HepG2 (cell line): ENCODE measurements around the gene MNT. TPM values are rescaled to one million over a fixed set of nuclear protein-coding genes. Genes with fewer than 3 reads are reported as not detected.
A peak's percentile ranks its signal among the peaks of the same experiment; 100 is the strongest.

Experiments
- CEBPB ChIP-seq: IDR thresholded peaks from 2 replicates; pipeline ENCODE4 v1.6.1; 2011; ENCODE audit warnings: low read depth, low read length, improper control_type of control experiment, borderline replicate concordance
- FOXM1 ChIP-seq: sonication (generic); formaldehyde crosslinking; IDR thresholded peaks from 2 replicates; pipeline ENCODE4 v1.5.0; 2020; ENCODE audit warnings: missing genetic modification reagents
- JDP2 ChIP-seq: sonication (generic); formaldehyde crosslinking; IDR thresholded peaks from 2 replicates; pipeline ENCODE4 v1.8.1; 2022; ENCODE audit warnings: missing genetic modification reagents, borderline replicate concordance
- MTA1 ChIP-seq: sonication (generic); formaldehyde crosslinking; IDR thresholded peaks from 2 replicates; pipeline ENCODE4 v1.4.0; 2020; ENCODE audit warnings: missing genetic modification reagents, mild to moderate bottlenecking, borderline replicate concordance
- YEATS4 ChIP-seq: sonication (generic); formaldehyde crosslinking; IDR thresholded peaks from 2 replicates; pipeline ENCODE4 v1.4.0; 2020; ENCODE audit warnings: missing genetic modification reagents, borderline replicate concordance
- ZFP1 ChIP-seq: IDR thresholded peaks from 2 replicates; pipeline ENCODE4 v1.6.1; 2016
- ZNF75D ChIP-seq: sonication (generic); formaldehyde crosslinking; IDR thresholded peaks from 2 replicates; pipeline ENCODE4 v1.8.1; 2023; ENCODE audit warnings: missing genetic modification reagents, mild to moderate bottlenecking, borderline replicate concordance
- ZNF788 ChIP-seq: sonication (generic); formaldehyde crosslinking; IDR thresholded peaks from 2 replicates; pipeline ENCODE4 v1.5.0; 2020; ENCODE audit warnings: mild to moderate bottlenecking, missing genetic modification reagents, borderline replicate concordance
- ZNF879 ChIP-seq: sonication (generic); formaldehyde crosslinking; IDR thresholded peaks from 2 replicates; pipeline ENCODE4 v1.8.1; 2023; ENCODE audit warnings: missing genetic modification reagents
- ZSCAN21 ChIP-seq: sonication (generic); formaldehyde crosslinking; IDR thresholded peaks from 2 replicates; pipeline ENCODE4 v1.8.0; 2022; ENCODE audit warnings: mild to moderate bottlenecking, missing genetic modification reagents, moderate library complexity, borderline replicate concordance
- polyA plus RNA-seq, 8 experiments: library from polyadenylated mRNA; depleted of rRNA in 3 of 8; stranded (reverse) in 7 of 8; unstranded in 1 of 8; fragments of >200 nt; fragmentation: Illumina TruSeq in 4 of 8; extraction: Trizol in 4 of 8; gene quantifications; 2 replicates each; pipeline versions ENCODE4 v1.2.1 to v1.2.3, GENCODE V29; 2011 to 2016; ENCODE audit warnings: low read depth in 4 of 8, missing spikeins in 1 of 8, mixed read lengths in 1 of 8; ENCODE audit not compliant: insufficient read depth in 1 of 8
- total RNA-seq, 5 experiments: library from RNA; depleted of rRNA; stranded (reverse); fragments of >200 nt; fragmentation: Illumina TruSeq; extraction: Trizol; gene quantifications; 2 replicates each; pipeline ENCODE4 v1.2.3, GENCODE V29; 2016; ENCODE audit warnings: low read depth in 1 of 5
- TF ChIP-seq, protein P1 (sequence below): sonication (generic); formaldehyde crosslinking; conservative IDR thresholded peaks from 2 replicates; pipeline ENCODE4 v1.8.0; 2022; ENCODE audit warnings: missing genetic modification reagents
- TF ChIP-seq, protein P2 (sequence below): sonication (generic); formaldehyde crosslinking; IDR thresholded peaks from 2 replicates; pipeline ENCODE4 v1.4.0; 2020; ENCODE audit warnings: missing genetic modification reagents
- TF ChIP-seq, protein P3 (sequence below): sonication (generic); formaldehyde crosslinking; IDR thresholded peaks from 2 replicates; pipeline ENCODE4 v1.4.0; 2020; ENCODE audit warnings: mild to moderate bottlenecking, missing genetic modification reagents
- TF ChIP-seq, protein P4 (sequence below), 2 experiments: fragments of 450-650 bp in 1 of 2; sonication (generic) in 1 of 2; formaldehyde crosslinking in 1 of 2; IDR thresholded peaks; 2 replicates each; pipeline versions ENCODE4 v1.6.1 to v1.8.0; 2016 to 2022; ENCODE audit warnings: antibody characterized with exemption in 1 of 2, mild to moderate bottlenecking in 1 of 2, missing genetic modification reagents in 1 of 2

MNT gene
- total and polyA plus RNA-seq, 2 of the 13 experiments (the other 11 are each of a cell fraction or from before 2014, with no cell fraction given), result 2.1 to 3.5 TPM

DNA sequence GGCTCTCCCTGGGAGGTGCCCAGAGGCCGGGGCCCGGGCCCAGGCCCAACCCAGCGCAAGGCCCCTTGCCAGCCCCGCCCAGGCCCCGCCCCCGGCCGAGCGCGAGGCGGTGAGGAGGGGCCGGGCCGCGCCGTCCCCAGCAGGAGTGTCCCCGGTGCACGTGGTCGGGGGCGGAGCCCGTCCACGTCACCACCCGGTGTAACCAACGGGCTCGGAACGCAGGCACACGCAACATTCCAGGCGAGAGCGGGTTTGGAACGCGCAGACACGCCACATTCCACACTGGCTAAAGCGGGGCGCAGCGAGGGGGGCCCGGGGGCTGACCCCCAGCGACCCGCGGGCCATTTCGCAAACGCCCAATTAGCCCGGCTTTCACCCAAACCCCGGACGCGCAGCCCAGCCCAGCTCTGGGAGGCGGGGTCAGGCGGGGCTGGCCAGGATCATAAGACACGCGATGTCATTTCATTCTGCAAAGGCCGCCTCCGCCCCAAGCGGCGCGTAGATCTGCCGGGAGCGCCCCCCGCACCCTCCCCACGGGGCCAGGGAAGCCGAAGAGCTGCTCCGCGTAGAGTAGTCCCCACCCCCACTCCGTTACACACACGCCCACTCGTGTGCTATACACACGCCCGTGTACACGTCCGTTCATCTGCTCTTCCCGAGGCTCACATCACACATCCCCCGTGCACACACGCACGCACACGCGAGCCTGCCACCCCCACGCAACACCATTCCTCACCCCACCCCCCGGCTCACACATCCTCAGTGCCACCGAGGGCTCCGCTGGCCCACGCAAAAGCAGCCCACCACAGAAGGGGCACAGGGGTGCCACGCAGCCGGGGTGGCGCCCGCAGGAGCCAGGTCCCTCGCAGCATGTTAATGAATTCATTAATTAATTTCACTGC is 1.0 kb downstream of the MNT start (continued):
- TF ChIP-seq, protein P1, sequence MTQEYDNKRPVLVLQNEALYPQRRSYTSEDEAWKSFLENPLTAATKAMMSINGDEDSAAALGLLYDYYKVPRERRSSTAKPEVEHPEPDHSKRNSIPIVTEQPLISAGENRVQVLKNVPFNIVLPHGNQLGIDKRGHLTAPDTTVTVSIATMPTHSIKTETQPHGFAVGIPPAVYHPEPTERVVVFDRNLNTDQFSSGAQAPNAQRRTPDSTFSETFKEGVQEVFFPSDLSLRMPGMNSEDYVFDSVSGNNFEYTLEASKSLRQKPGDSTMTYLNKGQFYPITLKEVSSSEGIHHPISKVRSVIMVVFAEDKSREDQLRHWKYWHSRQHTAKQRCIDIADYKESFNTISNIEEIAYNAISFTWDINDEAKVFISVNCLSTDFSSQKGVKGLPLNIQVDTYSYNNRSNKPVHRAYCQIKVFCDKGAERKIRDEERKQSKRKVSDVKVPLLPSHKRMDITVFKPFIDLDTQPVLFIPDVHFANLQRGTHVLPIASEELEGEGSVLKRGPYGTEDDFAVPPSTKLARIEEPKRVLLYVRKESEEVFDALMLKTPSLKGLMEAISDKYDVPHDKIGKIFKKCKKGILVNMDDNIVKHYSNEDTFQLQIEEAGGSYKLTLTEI (CRISPR knock-in tag), result no peak
- TF ChIP-seq FOXM1 (CRISPR knock-in tag) (no peak), ZNF879 (0 out of 2 replicates have a peak, but pooled peaks have one; percentile 29), CEBPB (peak; percentile 87; the same call in 1 of the 2 replicates), JDP2 (CRISPR knock-in tag) (no peak), YEATS4 (CRISPR knock-in tag) (peak; percentile 79), ZSCAN21 (peak; percentile 64; the same call in 1 of the 2 replicates), ZNF75D (no peak), ZNF788 (0 out of 2 replicates have a peak, but pooled peaks have one; percentile 68), ZFP1 (CRISPR knock-in tag) (no peak), MTA1 (CRISPR knock-in tag) (0 out of 2 replicates have a peak, but pooled peaks have one; percentile 48)
- TF ChIP-seq, protein P2, sequence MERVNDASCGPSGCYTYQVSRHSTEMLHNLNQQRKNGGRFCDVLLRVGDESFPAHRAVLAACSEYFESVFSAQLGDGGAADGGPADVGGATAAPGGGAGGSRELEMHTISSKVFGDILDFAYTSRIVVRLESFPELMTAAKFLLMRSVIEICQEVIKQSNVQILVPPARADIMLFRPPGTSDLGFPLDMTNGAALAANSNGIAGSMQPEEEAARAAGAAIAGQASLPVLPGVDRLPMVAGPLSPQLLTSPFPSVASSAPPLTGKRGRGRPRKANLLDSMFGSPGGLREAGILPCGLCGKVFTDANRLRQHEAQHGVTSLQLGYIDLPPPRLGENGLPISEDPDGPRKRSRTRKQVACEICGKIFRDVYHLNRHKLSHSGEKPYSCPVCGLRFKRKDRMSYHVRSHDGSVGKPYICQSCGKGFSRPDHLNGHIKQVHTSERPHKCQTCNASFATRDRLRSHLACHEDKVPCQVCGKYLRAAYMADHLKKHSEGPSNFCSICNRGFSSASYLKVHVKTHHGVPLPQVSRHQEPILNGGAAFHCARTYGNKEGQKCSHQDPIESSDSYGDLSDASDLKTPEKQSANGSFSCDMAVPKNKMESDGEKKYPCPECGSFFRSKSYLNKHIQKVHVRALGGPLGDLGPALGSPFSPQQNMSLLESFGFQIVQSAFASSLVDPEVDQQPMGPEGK (CRISPR knock-in tag), result peak; percentile 94
- TF ChIP-seq, protein P3, sequence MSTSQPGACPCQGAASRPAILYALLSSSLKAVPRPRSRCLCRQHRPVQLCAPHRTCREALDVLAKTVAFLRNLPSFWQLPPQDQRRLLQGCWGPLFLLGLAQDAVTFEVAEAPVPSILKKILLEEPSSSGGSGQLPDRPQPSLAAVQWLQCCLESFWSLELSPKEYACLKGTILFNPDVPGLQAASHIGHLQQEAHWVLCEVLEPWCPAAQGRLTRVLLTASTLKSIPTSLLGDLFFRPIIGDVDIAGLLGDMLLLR (CRISPR knock-in tag), result peak; percentile 82; the same call in 1 of the 2 replicates
- TF ChIP-seq, protein P4, sequence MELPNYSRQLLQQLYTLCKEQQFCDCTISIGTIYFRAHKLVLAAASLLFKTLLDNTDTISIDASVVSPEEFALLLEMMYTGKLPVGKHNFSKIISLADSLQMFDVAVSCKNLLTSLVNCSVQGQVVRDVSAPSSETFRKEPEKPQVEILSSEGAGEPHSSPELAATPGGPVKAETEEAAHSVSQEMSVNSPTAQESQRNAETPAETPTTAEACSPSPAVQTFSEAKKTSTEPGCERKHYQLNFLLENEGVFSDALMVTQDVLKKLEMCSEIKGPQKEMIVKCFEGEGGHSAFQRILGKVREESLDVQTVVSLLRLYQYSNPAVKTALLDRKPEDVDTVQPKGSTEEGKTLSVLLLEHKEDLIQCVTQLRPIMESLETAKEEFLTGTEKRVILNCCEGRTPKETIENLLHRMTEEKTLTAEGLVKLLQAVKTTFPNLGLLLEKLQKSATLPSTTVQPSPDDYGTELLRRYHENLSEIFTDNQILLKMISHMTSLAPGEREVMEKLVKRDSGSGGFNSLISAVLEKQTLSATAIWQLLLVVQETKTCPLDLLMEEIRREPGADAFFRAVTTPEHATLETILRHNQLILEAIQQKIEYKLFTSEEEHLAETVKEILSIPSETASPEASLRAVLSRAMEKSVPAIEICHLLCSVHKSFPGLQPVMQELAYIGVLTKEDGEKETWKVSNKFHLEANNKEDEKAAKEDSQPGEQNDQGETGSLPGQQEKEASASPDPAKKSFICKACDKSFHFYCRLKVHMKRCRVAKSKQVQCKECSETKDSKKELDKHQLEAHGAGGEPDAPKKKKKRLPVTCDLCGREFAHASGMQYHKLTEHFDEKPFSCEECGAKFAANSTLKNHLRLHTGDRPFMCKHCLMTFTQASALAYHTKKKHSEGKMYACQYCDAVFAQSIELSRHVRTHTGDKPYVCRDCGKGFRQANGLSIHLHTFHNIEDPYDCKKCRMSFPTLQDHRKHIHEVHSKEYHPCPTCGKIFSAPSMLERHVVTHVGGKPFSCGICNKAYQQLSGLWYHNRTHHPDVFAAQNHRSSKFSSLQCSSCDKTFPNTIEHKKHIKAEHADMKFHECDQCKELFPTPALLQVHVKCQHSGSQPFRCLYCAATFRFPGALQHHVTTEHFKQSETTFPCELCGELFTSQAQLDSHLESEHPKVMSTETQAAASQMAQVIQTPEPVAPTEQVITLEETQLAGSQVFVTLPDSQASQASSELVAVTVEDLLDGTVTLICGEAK (IDR thresholded peaks at IDR 0.05), result no peak
- TF ChIP-seq, protein P4 (CRISPR knock-in tag; IDR thresholded peaks at IDR 0.05), result peak; percentile 50; the same call in 1 of the 2 replicates
